K562 (cell line): ENCODE results near the gene VPS13C. TPM values are rescaled to one million over a fixed set of nuclear protein-coding genes. Genes with fewer than 3 reads are reported as not detected.

Experiments
- CXXC5 ChIP-seq: fragments of 250-450 bp; sonication (Bioruptor Pico); IDR thresholded peaks from 2 replicates; pipeline ENCODE4 v1.8.0; 2022; ENCODE audit warnings: inconsistent platforms, mild to moderate bottlenecking, moderate library complexity
- E2F8 ChIP-seq: fragments of 450-650 bp; IDR thresholded peaks from 2 replicates; pipeline ENCODE4 v1.7.1; 2018; ENCODE audit warnings: mild to moderate bottlenecking, low read depth; ENCODE audit not compliant: partially characterized antibody
- FOXA3 ChIP-seq, 2 experiments: fragments of 450-650 bp in 1 of 2; sonication (generic) in 1 of 2; formaldehyde crosslinking; IDR thresholded peaks in 1 of 2; conservative IDR thresholded peaks in 1 of 2; 2 replicates each; pipeline versions ENCODE4 v1.4.0 to v1.8.0; 2020 to 2022; ENCODE audit warnings: mild to moderate bottlenecking in 2 of 2, missing genetic modification reagents in 1 of 2
- GABPA ChIP-seq: fragments of 200-800 bp; sonication (Bioruptor generic); conservative IDR thresholded peaks from 2 replicates; pipeline ENCODE4 v1.6.1; 2016; ENCODE audit warnings: low read depth, missing genetic modification characterization, missing compliant biosample characterization
- GTF2E2 ChIP-seq: fragments of 200-800 bp; sonication (Bioruptor generic); IDR thresholded peaks from 2 replicates; pipeline ENCODE4 v1.6.1; 2016; ENCODE audit warnings: missing genetic modification characterization, missing compliant biosample characterization
- HMGN3 ChIP-seq: IDR thresholded peaks from 2 replicates; pipeline ENCODE4 v1.6.1; 2011; ENCODE audit warnings: borderline replicate concordance, low read depth, mild to moderate bottlenecking, mixed read lengths, low read length; ENCODE audit not compliant: insufficient read length; ENCODE audit errors: extremely low read depth
- NCOA6 ChIP-seq: fragments of 450-650 bp; IDR thresholded peaks from 2 replicates; pipeline ENCODE4 v1.6.1; 2017; ENCODE audit warnings: mild to moderate bottlenecking
- REST ChIP-seq, 2 experiments: fragments of 450-650 bp; formaldehyde crosslinking in 1 of 2; IDR thresholded peaks; 2 replicates each; pipeline versions ENCODE4 v1.4.0 to v1.6.1; 2014 to 2020; ENCODE audit warnings: mild to moderate bottlenecking in 2 of 2, borderline replicate concordance in 1 of 2, low read depth in 1 of 2
- SETDB1 ChIP-seq: IDR thresholded peaks from one replicate; pipeline ENCODE4 v1.6.1; 2012; ENCODE audit warnings: low read length, control low read depth, inconsistent platforms
- SNIP1 ChIP-seq: fragments of 450-650 bp; IDR thresholded peaks from 2 replicates; pipeline ENCODE4 v1.7.1; 2017; ENCODE audit warnings: low read depth, mild to moderate bottlenecking
- TAF15 ChIP-seq: fragments of 200-400 bp; formaldehyde crosslinking; IDR thresholded peaks from 2 replicates; pipeline ENCODE4 v1.6.1; 2017; ENCODE audit warnings: mild to moderate bottlenecking, low read depth, low read length, moderate library complexity
- ZKSCAN1 ChIP-seq: fragments of 150-350 bp; IDR thresholded peaks from 2 replicates; pipeline ENCODE4 v1.6.1; 2016; ENCODE audit warnings: low read depth, low read length
- ZNF584 ChIP-seq: fragments of 200-800 bp; sonication (Bioruptor generic); IDR thresholded peaks from 2 replicates; pipeline ENCODE4 v1.6.1; 2016; ENCODE audit warnings: low read depth, mild to moderate bottlenecking, missing genetic modification characterization, missing compliant biosample characterization
- ZZZ3 ChIP-seq: fragments of 450-650 bp; IDR thresholded peaks from 2 replicates; pipeline ENCODE4 v1.6.1; 2016; ENCODE audit warnings: antibody characterized with exemption, mild to moderate bottlenecking, moderate library complexity
- polyA plus RNA-seq, 8 experiments: library from polyadenylated mRNA; depleted of rRNA in 4 of 8; stranded (reverse) in 5 of 8; unstranded in 3 of 8; fragments of >200 nt; fragmentation: Nextera tagmentation in 2 of 8; fragmentation: Illumina TruSeq in 1 of 8; extraction: Ambion mirVana in 2 of 8; extraction: Trizol in 1 of 8; gene quantifications; 2 replicates each; pipeline versions ENCODE4 v1.2.1 to v1.2.3, GENCODE V29; 2011 to 2014; ENCODE audit warnings: inconsistent platforms in 1 of 8, missing spikeins in 1 of 8
- total RNA-seq, 7 experiments: library from RNA; depleted of rRNA in 6 of 7; stranded (reverse); fragments of >200 nt in 6 of 7; fragmentation: Illumina TruSeq in 2 of 7; extraction: Trizol in 2 of 7; gene quantifications; 2 replicates each; pipeline versions ENCODE4 v1.2.1 to v1.2.3, GENCODE V29; 2011 to 2021; ENCODE audit warnings: low replicate concordance in 1 of 7
- TF ChIP-seq, protein P1 (sequence below), 2 experiments: fragments of 250-450 bp in 1 of 2; fragments of 450-650 bp in 1 of 2; sonication (Bioruptor Pico) in 1 of 2; IDR thresholded peaks; 2 replicates each; pipeline versions ENCODE4 v1.6.1 to v1.8.0; 2016 to 2021; ENCODE audit warnings: mild to moderate bottlenecking in 2 of 2, moderate library complexity in 2 of 2, missing compliant biosample characterization in 1 of 2, missing genetic modification characterization in 1 of 2

Gene VPS13C
- total and polyA plus RNA-seq, 9 of the 15 experiments (the other 6 are each of a cell fraction or from before 2014, with no cell fraction given) = 5.2 to 32.3 (median 15.7) TPM

DNA sequence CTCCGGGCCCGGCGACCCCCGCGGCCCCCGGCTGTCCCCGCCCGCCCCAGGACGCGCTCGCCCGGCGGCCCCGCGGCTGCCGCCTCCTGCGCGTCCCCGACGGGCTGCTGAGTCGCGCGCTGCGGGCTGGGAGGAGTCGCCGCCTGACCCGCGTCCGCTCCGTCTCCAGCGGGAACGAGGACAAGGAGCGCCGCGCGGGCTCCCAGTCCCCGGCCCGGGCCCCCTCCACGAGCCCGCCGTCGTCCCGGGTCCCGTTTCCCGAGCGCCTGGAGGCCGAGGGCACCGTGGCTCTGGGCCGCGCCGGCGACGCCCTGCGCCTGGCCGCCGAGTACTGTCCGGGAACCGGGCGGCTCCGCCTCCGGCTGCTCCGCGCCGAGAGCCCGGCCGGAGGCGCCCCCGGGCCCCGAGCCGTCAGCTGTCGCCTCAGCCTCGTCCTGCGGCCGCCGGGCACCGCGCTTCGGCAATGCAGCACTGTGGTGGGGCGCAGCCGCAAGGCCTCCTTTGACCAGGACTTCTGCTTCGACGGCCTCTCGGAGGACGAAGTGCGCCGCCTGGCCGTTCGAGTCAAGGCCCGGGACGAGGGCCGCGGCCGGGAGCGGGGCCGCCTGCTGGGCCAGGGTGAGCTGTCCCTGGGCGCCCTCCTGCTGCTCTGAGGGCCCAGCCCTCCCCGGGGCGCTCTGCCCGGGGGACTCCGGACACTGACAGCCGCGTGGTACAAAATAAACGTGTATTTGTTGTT, 8.0 kb upstream of the VPS13C start (continued):
- TF ChIP-seq REST (IDR thresholded peaks at IDR 0.05; ENCODE audit: borderline replicate concordance) = peak; percentile 11; the same call in 1 of the 2 replicates
- no peak for TF ChIP-seq REST (CRISPR knock-in tag; IDR thresholded peaks at IDR 0.05; ENCODE audit: low read depth)
- TF ChIP-seq GABPA = no peak
- no peak for TF ChIP-seq ZZZ3
- TF ChIP-seq FOXA3 (CRISPR knock-in tag; conservative IDR thresholded peaks at IDR 0.05 in 1 of 2, IDR thresholded peaks at IDR 0.05 in 1 of 2) = no peak
- peak; percentile 60 for TF ChIP-seq CXXC5
- no peak for TF ChIP-seq ZNF584 (CRISPR knock-in tag)
- no peak for TF ChIP-seq GTF2E2 (tag)
- no peak for TF ChIP-seq SNIP1
- TF ChIP-seq TAF15 = no peak
- no peak for TF ChIP-seq ZKSCAN1
- no peak for TF ChIP-seq HMGN3
- TF ChIP-seq, protein P1, sequence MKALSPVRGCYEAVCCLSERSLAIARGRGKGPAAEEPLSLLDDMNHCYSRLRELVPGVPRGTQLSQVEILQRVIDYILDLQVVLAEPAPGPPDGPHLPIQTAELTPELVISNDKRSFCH (CRISPR knock-in tag; IDR thresholded peaks at IDR 0.05) = no peak
- TF ChIP-seq, protein P1 (tag; IDR thresholded peaks at IDR 0.05) = no peak
- no peak for TF ChIP-seq SETDB1
- peak; percentile 73; the same call in 1 of the 2 replicates for TF ChIP-seq NCOA6
- TF ChIP-seq E2F8 = no peak
